Tibial artery (tissue), 4 donors: ENCODE data around the gene KHDRBS2.

Source experiments
- DNase-seq, 2 donors: peaks; one replicate each; pipeline ENCODE4 v3.0.0-alpha.2; 2019
- H3K27ac ChIP-seq, 2 donors: fragments of 200-600 bp; sonication (generic) in 1 of 2; 1 replicate in 1 of 2; 2 replicates in 1 of 2; pipeline ENCODE4 v1.5.1; 2018 to 2019; ENCODE audit warnings: mild to moderate bottlenecking in 1 of 2
- H3K27me3 ChIP-seq, 2 donors: fragments of 200-600 bp; sonication (generic) in 1 of 2; one replicate each; pipeline versions ENCODE4 v1.5.1 to v1.6.0; 2016 to 2019
- H3K36me3 ChIP-seq, 3 donors: fragments of 200-600 bp; sonication (generic) in 2 of 3; one replicate each; pipeline ENCODE4 v1.5.1; 2016 to 2019; ENCODE audit warnings: mild to moderate bottlenecking in 2 of 3
- H3K4me1 ChIP-seq, 4 donors: fragments of 200-600 bp; sonication (generic) in 2 of 4; 1 replicate in 3 of 4; 2 replicates in 1 of 4; pipeline ENCODE4 v1.5.1; 2016 to 2019
- H3K4me3 ChIP-seq, 2 donors: fragments of 200-600 bp; sonication (generic) in 1 of 2; 1 replicate in 1 of 2; 2 replicates in 1 of 2; pipeline ENCODE4 v1.5.1; 2018 to 2019; ENCODE audit warnings: mild to moderate bottlenecking in 2 of 2
- H3K9me3 ChIP-seq, 3 donors: fragments of 200-600 bp; sonication (generic) in 1 of 3; one replicate each; pipeline ENCODE4 v1.5.1; 2016 to 2019
- intact Hi-C: fragments of 100-400 bp; cut with DNase I; formaldehyde crosslinking; loops from one replicate; pipeline ENCODE4 v1.15.0; 2023; ENCODE audit warnings: low total_unique reads
- TF ChIP-seq, protein P1 (sequence below), 2 experiments: fragments of 200-600 bp in 1 of 2; fragments of 450-650 bp in 1 of 2; IDR thresholded peaks; one replicate each; pipeline ENCODE4 v1.5.1; 2017 to 2019; ENCODE audit warnings: antibody characterized with exemption in 2 of 2, mild to moderate bottlenecking in 1 of 2, moderate library complexity in 1 of 2

KHDRBS2 gene

GRCh38 chr6:61688165-61688564 lies 597.9 kb downstream of the KHDRBS2 start:
- Histone ChIP-seq H3K9me3 (no peaks in the 10 kb centered on the region), H3K36me3 (no peaks in the 10 kb centered on the region), H3K4me3 (no peak overlapping the region), H3K27me3 (no peaks in the 10 kb centered on the region), H3K27ac (no peak overlapping the region), H3K4me1 (no peaks in the 10 kb centered on the region)
- TF ChIP-seq, protein P1, sequence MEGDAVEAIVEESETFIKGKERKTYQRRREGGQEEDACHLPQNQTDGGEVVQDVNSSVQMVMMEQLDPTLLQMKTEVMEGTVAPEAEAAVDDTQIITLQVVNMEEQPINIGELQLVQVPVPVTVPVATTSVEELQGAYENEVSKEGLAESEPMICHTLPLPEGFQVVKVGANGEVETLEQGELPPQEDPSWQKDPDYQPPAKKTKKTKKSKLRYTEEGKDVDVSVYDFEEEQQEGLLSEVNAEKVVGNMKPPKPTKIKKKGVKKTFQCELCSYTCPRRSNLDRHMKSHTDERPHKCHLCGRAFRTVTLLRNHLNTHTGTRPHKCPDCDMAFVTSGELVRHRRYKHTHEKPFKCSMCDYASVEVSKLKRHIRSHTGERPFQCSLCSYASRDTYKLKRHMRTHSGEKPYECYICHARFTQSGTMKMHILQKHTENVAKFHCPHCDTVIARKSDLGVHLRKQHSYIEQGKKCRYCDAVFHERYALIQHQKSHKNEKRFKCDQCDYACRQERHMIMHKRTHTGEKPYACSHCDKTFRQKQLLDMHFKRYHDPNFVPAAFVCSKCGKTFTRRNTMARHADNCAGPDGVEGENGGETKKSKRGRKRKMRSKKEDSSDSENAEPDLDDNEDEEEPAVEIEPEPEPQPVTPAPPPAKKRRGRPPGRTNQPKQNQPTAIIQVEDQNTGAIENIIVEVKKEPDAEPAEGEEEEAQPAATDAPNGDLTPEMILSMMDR (IDR thresholded peaks at IDR 0.05), result no peak
- intact Hi-C loops, result no loop called here
- no peak for DNase-seq

GRCh38 chr6:61682562-61682961 lies 603.5 kb downstream of the KHDRBS2 start:
- Histone ChIP-seq H3K27ac (no peak overlapping the region), H3K27me3 (no peaks in the 10 kb centered on the region), H3K4me1 (no peaks in the 10 kb centered on the region), H3K9me3 (no peaks in the 10 kb centered on the region), H3K36me3 (no peaks in the 10 kb centered on the region), H3K4me3 (no peak overlapping the region)
- DNase-seq, result no peak
- TF ChIP-seq, protein P1 (IDR thresholded peaks at IDR 0.05), result no peak
- intact Hi-C loops, result no loop called here

- intact Hi-C loops, result no loop called here
- Histone ChIP-seq H3K9me3 (no peaks in the 10 kb centered on the region), H3K4me3 (no peak overlapping the region), H3K27ac (no peak overlapping the region), H3K4me1 (no peaks in the 10 kb centered on the region), H3K27me3 (no peaks in the 10 kb centered on the region), H3K36me3 (no peaks in the 10 kb centered on the region)
- TF ChIP-seq, protein P1 (IDR thresholded peaks at IDR 0.05), result no peak
- no peak for DNase-seq
Observed at GRCh38 chr6:61679625-61680024, 606.4 kb downstream of the KHDRBS2 start.

- Histone ChIP-seq H3K27me3 (no peaks in the 10 kb centered on the region), H3K4me3 (no peak overlapping the region), H3K36me3 (no peaks in the 10 kb centered on the region), H3K9me3 (no peaks in the 10 kb centered on the region), H3K4me1 (no peaks in the 10 kb centered on the region), H3K27ac (no peak overlapping the region)
- DNase-seq, result no peak
- intact Hi-C loops, result no loop called here
- TF ChIP-seq, protein P1 (IDR thresholded peaks at IDR 0.05), result no peak
Observed at GRCh38 chr6:61675734-61676133, 610.3 kb downstream of the KHDRBS2 start.

DNA sequence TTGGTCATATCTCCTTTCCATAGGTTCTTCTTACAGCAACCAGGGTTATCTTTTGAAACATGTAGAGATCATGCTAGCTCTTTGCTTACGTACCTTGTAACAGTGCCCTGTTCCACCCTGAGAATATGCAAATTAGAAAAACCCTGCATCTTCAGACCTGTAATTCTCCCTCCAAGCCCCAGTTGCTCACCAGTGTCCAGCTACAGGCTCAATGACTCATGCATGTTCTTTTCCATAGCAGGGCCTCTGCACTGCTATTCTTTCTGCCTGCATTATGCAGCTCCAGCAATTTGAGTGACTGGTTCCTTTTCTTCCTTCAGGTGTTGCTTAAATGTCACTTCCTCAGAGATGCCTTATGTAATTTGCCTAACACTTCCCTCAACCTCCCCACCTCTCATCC lies 636.2 kb downstream of the KHDRBS2 start:
- Histone ChIP-seq H3K4me3 (no peak overlapping the region), H3K27me3 (no peaks in the 10 kb centered on the region), H3K9me3 (no peaks in the 10 kb centered on the region), H3K27ac (no peak overlapping the region), H3K4me1 (no peaks in the 10 kb centered on the region), H3K36me3 (no peaks in the 10 kb centered on the region)
- DNase-seq, result no peak
- intact Hi-C loops, result no loop called here
- TF ChIP-seq, protein P1 (IDR thresholded peaks at IDR 0.05), result no peak

GRCh38 chr6:61640463-61640862 lies 645.6 kb downstream of the KHDRBS2 start:
- no peaks in the 10 kb centered on the region for H3K36me3 ChIP-seq
- no peaks in the 10 kb centered on the region for H3K4me1 ChIP-seq
- TF ChIP-seq, protein P1 (IDR thresholded peaks at IDR 0.05), result no peak
- no peak overlapping the region for H3K4me3 ChIP-seq
- no peaks in the 10 kb centered on the region for H3K9me3 ChIP-seq
- no peak for DNase-seq
- H3K27me3 ChIP-seq, result no peaks in the 10 kb centered on the region
- intact Hi-C loops, result no loop called here
- no peak overlapping the region for H3K27ac ChIP-seq
